RWPE1 (cell line): Measurements from ENCODE around the gene USH1C.

Experiments
- CTCF ChIA-PET: fragments of 350-600 bp; sonication (Branson Sonifier 250); formaldehyde crosslinking; extraction: SDS; loops from one replicate; lab custom pipeline; 2021; lab: Yijun Ruan, JAX
- POLR2A ChIA-PET: fragments of 400-600 bp; formaldehyde crosslinking; extraction: SDS; loops from one replicate; lab custom pipeline; 2020; ENCODE audit warnings: antibody characterized with exemption; ENCODE audit not compliant: low non-redundant PET; lab: Yijun Ruan, JAX
- DNase-seq: peaks from one replicate; pipeline ENCODE4 v3.0.0; 2012; ENCODE audit warnings: low spot score
- H3K27ac ChIP-seq: fragments of 450-650 bp; 2 replicates; pipeline ENCODE4 v1.5.1; 2017
- TF ChIP-seq, protein P1 (sequence below): fragments of 450-650 bp; conservative IDR thresholded peaks from 2 replicates; pipeline ENCODE4 v1.5.1; 2017; ENCODE audit warnings: low read depth, mild to moderate bottlenecking

The USH1C gene

GRCh38 chr11:17475666-17476316 is 68.4 kb downstream of the USH1C start:
- CTCF ChIA-PET = no interaction called here
- TF ChIP-seq, protein P1, sequence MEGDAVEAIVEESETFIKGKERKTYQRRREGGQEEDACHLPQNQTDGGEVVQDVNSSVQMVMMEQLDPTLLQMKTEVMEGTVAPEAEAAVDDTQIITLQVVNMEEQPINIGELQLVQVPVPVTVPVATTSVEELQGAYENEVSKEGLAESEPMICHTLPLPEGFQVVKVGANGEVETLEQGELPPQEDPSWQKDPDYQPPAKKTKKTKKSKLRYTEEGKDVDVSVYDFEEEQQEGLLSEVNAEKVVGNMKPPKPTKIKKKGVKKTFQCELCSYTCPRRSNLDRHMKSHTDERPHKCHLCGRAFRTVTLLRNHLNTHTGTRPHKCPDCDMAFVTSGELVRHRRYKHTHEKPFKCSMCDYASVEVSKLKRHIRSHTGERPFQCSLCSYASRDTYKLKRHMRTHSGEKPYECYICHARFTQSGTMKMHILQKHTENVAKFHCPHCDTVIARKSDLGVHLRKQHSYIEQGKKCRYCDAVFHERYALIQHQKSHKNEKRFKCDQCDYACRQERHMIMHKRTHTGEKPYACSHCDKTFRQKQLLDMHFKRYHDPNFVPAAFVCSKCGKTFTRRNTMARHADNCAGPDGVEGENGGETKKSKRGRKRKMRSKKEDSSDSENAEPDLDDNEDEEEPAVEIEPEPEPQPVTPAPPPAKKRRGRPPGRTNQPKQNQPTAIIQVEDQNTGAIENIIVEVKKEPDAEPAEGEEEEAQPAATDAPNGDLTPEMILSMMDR = no peak
- POLR2A ChIA-PET = no interaction called here
- no peak for DNase-seq
- no peak overlapping the region for H3K27ac ChIP-seq

- no peak for DNase-seq
- CTCF ChIA-PET = interaction anchor here (0.6 kb wide), 1 partner anchor 277 kb away, joined by 9 read pairs; no protein-coding TSS in a partner anchor
Measured at GRCh38 chr11:17473071-17473744, 71.0 kb downstream of the USH1C start.

GRCh38 chr11:17472467-17472866 is 71.7 kb downstream of the USH1C start:
- ChIA-PET POLR2A (interaction anchor here (0.6 kb wide), 1 partner anchor 254 kb away, joined by 4 read pairs; no protein-coding TSS in a partner anchor), CTCF (no interaction called here)
- no peak for DNase-seq
- TF ChIP-seq, protein P1 = no peak
- H3K27ac ChIP-seq = no peak overlapping the region

More at GRCh38 chr11:17473071-17473744, 71.0 kb downstream of the USH1C start:
- POLR2A ChIA-PET = no interaction called here
- H3K27ac ChIP-seq = no peak overlapping the region
- TF ChIP-seq, protein P1 = no peak

DNA sequence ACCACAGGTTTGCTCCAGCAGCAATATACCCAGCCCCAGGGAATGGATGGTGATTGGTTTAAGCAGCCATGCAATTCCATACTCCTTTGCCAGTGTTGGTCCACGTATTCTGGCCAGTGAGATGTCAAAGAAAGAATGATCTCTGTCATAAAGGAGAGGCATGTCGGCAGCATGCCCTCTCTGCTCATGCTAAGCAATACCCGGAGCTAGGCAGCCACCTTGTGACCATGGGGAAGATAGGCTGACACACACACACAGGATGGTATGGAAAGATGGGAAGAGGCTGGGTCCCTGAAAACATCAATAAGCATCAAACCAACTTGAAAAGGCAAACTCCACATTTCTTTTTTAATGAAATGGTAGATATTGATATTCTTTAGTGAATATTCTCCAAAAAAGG is 72.7 kb downstream of the USH1C start:
- no peak for DNase-seq
- ChIA-PET POLR2A (no interaction called here), CTCF (no interaction called here)
- H3K27ac ChIP-seq = no peak overlapping the region
- TF ChIP-seq, protein P1 = no peak

GRCh38 chr11:17469998-17470397 is 74.2 kb downstream of the USH1C start:
- no peak for DNase-seq
- TF ChIP-seq, protein P1 = no peak
- H3K27ac ChIP-seq = no peak overlapping the region
- CTCF ChIA-PET = interaction anchor here (0.6 kb wide), 1 partner anchor 240 kb away, joined by 4 read pairs; no protein-coding TSS in a partner anchor
- POLR2A ChIA-PET = interaction anchor here (0.6 kb wide), 1 partner anchor 25 kb away, joined by 6 read pairs; no protein-coding TSS in a partner anchor

DNA sequence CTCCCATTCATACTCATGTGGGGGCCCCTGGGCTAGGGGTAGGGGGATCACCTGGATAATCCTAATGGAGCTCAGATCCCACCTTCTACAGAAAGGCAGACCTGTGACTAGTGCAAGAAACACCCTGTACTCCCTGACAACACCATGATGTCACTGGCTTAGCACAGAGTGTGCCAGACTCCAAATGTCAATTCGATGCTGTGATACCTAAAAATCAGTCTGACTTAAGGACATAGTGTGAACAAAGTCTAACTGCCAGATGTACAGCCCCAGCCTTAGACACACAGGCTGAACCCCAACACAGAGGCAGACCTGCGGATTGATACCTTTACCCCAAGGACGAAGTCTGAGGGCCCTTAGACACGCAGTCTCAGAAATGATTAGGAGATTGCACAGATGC is 76.1 kb downstream of the USH1C start:
- POLR2A ChIA-PET = no interaction called here
- CTCF ChIA-PET = no interaction called here
- H3K27ac ChIP-seq = no peak overlapping the region
- TF ChIP-seq, protein P1 = no peak
- DNase-seq = no peak
